ENCODE results near the gene OR5AN1. TPM values are rescaled to one million over a fixed set of nuclear protein-coding genes. Genes with fewer than 3 reads are reported as not detected.

The OR5AN1 gene
- total RNA-seq, 1 experiment from 2014 or later = not detected

DNA sequence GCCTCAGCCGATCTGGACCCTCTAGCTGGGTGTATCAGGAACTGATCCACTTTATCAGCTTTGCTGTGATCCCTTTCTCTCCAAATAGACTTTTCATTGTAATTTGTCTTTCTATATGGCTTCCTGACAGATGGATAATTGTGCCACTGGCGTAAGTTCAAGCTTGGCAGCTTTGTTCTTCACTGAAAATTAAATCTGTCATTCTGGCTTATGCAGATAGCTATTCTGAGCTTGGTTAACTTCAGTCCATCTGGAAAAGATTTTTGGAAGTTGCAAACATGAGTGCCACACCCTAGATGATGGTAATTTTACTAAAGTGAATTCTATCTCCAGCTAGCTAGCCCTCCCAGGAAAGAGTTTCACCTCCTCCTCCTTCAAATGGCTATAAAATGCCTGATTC is 59.5 kb downstream of the OR5AN1 start:
- H3K27ac Mint-ChIP-seq (ENCODE audit: low read depth, unreplicated experiment) = no peak overlapping the region
- no peak overlapping the region for H3K4me3 Mint-ChIP-seq (ENCODE audit: unreplicated experiment)
- no peak for TF ChIP-seq CTCF (IDR thresholded peaks at IDR 0.05; ENCODE audit: unreplicated experiment)
- ChIA-PET POLR2A (no interaction called here), CTCF (interaction anchor here (2.8 kb wide), 1 partner anchor 11 kb away, joined by 13 read pairs; no protein-coding TSS in a partner anchor)
- H3K4me1 Mint-ChIP-seq (ENCODE audit: insufficient read depth, unreplicated experiment) = no peaks in the 10 kb centered on the region
- intact Hi-C loops (cut with micrococcal nuclease) = no loop called here
- no TSS peak for BruUV-seq (replicated peaks)
- H3K36me3 Mint-ChIP-seq (ENCODE audit: insufficient read depth, unreplicated experiment) = no peaks in the 10 kb centered on the region
- peaks cover 30% of the 10 kb centered on the region for H3K27me3 Mint-ChIP-seq (ENCODE audit: insufficient read depth, unreplicated experiment)
- no peak for DNase-seq (ENCODE audit: unreplicated experiment)
- no peaks in the 10 kb centered on the region for H3K9me3 Mint-ChIP-seq (ENCODE audit: unreplicated experiment)

Other genes with a start within 250 kb of the OR5AN1 start
- gene FAM111A, start 216.0 kb upstream of the OR5AN1 start, total RNA-seq (2022) = 26.3 and 27.7 TPM in 2 replicates
- gene DTX4, start 186.8 kb upstream of the OR5AN1 start, total RNA-seq (2022) = 3.4 and 4.2 TPM in 2 replicates
- gene MPEG1, start 146.0 kb upstream of the OR5AN1 start, total RNA-seq (2022) = not detected in 2 replicates
- gene OR5A2, start 67.5 kb downstream of the OR5AN1 start, total RNA-seq (2022) = not detected in 2 replicates
- gene OR5A1, start 77.6 kb downstream of the OR5AN1 start, total RNA-seq (2022) = not detected in 2 replicates
- gene OR4D6, start 98.1 kb downstream of the OR5AN1 start, total RNA-seq (2022) = not detected in 2 replicates
- not detected in 2 replicates for gene OR4D10, start 114.4 kb downstream of the OR5AN1 start, total RNA-seq (2022)
- not detected in 2 replicates for gene OR4D11, start 144.7 kb downstream of the OR5AN1 start, total RNA-seq (2022)
- not detected in 2 replicates for gene OR4D9, start 152.6 kb downstream of the OR5AN1 start, total RNA-seq (2022)

Measured in MCF 10A (cell line).